Measurements from ENCODE around the gene FAH. TPM values are rescaled to one million over a fixed set of nuclear protein-coding genes. Genes with fewer than 3 reads are reported as not detected.

FAH gene
- polyA plus RNA-seq, 1 experiment: 53.0 TPM

DNA sequence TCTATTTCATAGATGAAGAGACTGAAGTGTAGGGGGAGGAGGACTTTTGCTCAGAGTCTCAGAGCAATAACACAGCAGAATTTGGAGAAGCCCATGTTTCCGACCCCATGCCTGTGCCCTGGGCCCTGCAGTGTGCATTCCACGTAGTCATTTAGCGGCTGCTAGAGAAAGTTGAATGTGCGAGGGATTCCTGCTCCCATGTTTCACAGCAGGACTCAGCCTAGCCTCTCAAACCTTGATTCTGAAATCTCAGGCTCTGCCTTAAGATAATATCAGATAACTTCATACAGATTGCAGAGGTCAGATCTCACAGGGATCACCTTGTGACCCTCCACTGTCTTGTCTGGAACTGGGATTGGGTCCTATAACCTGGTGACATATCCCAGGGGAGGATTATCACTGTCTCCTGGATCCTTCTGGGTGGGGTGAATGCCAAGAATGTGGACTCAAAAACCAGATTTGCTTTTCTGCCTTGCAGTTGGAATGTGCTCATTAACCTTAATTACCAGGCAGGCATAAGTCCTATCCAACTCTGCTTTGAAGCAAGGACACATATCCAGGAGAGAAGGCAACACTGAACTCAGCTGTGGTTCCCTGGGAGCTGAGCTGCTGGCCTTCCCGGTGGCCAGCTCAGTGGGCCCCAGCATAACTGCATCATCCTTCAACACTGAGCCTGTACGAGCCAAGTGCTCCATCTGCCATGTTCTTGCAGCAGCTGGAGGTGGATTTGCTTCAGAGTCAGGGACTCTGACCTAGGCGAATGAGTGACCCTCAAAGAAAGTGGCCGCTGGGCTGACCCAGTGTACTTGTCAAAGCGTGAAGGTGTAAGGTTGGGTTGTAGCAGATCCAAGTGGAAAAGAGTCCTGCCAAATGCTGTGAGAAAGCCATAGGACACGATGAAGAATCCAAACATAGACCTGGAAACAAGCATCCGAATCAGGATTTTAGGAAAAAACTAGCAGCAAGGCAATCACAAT lies 56.2 kb downstream of the FAH start:
- ChIA-PET CTCF (no interaction called here), POLR2A (no interaction called here)
- TF ChIP-seq, protein P1, sequence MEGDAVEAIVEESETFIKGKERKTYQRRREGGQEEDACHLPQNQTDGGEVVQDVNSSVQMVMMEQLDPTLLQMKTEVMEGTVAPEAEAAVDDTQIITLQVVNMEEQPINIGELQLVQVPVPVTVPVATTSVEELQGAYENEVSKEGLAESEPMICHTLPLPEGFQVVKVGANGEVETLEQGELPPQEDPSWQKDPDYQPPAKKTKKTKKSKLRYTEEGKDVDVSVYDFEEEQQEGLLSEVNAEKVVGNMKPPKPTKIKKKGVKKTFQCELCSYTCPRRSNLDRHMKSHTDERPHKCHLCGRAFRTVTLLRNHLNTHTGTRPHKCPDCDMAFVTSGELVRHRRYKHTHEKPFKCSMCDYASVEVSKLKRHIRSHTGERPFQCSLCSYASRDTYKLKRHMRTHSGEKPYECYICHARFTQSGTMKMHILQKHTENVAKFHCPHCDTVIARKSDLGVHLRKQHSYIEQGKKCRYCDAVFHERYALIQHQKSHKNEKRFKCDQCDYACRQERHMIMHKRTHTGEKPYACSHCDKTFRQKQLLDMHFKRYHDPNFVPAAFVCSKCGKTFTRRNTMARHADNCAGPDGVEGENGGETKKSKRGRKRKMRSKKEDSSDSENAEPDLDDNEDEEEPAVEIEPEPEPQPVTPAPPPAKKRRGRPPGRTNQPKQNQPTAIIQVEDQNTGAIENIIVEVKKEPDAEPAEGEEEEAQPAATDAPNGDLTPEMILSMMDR (IDR thresholded peaks at IDR 0.05; ENCODE audit: low read depth, low read length): no peak
- Histone ChIP-seq H3K4me3 (ENCODE audit: low read depth, low read length) (no peak overlapping the region), H3K27ac (ENCODE audit: low read depth, low read length) (no peak overlapping the region), H3K9me3 (ENCODE audit: control insufficient read depth, insufficient read depth, low read length) (no peaks in the 10 kb centered on the region), H3K27me3 (ENCODE audit: control insufficient read depth, insufficient read depth, low read length) (peaks cover 33% of the 10 kb centered on the region)
- no peak for DNase-seq (ENCODE audit: low read depth, low spot score)

DNA sequence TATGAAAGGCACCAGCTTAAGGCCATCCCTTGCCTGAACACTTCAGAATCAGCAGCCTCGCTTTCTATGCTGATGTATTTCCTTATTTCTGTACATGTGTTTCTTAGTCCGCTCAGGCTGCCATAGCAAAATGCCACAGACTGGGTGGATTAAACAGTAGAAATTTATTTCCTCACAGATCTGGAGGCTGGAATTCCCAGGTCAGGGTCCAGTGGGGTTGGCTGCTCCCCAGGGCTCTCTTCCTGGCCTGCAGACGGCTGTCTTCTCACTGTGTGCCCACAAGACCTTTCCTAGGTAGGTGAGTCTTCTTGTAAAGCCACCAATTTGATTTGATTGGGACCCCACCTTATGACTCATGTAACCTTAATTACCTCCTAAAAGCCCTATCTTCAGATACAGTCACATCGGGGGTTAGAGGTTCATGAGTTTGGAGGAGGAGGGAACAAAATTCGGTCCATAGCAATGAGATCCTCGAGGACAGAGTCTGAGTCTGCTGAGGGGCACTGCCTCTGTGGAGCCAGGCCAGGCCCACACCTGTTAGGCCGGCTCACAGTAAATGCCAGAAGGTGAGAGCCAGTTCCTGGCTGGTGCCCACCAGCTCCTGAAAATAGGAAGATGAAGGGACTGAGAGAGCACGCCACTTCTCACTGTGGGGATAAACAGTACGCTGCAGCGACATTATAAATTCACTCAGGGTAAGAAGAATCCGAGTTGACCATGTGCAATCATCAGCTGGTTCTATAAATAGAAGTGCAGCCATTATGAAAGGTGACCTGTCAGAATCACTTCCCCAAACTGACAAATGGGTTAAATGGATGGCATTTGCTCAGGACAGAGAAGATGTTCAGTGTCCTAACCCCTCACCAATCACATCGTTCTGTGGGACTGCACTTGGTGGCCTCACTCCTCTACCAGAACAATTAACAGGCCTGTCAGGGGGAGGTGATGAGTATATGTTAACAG lies 58.1 kb downstream of the FAH start:
- Histone ChIP-seq H3K4me3 (ENCODE audit: low read depth, low read length) (no peak overlapping the region), H3K27ac (ENCODE audit: low read depth, low read length) (no peak overlapping the region), H3K9me3 (ENCODE audit: control insufficient read depth, insufficient read depth, low read length) (no peaks in the 10 kb centered on the region), H3K27me3 (ENCODE audit: control insufficient read depth, insufficient read depth, low read length) (peaks cover 31% of the 10 kb centered on the region)
- ChIA-PET POLR2A (no interaction called here), CTCF (no interaction called here)
- no peak for DNase-seq (ENCODE audit: low read depth, low spot score)
- TF ChIP-seq, protein P1 (IDR thresholded peaks at IDR 0.05; ENCODE audit: low read depth, low read length): no peak

DNA sequence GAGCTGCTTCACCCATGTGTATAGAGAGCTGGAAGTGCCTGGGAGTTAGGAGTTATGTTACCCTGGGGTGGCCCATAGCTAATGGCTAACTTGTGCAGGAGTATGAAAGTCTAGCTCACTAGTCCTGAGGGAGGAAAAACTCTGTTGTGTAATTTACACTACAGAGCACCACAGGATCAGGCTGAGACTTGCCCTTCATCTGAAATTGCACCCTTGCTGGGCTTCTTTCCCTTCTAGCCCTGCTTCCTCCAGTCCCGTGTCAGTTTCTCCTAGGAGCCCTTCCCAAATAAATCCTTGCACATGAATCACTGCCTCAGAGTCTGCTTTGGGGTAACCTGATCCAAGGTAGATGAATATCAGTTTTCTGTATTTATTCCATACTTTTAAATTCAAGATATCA lies 59.2 kb downstream of the FAH start:
- TF ChIP-seq, protein P1 (IDR thresholded peaks at IDR 0.05; ENCODE audit: low read depth, low read length): no peak
- POLR2A ChIA-PET: no interaction called here
- no peaks in the 10 kb centered on the region for H3K9me3 ChIP-seq (ENCODE audit: control insufficient read depth, insufficient read depth, low read length)
- H3K27ac ChIP-seq (ENCODE audit: low read depth, low read length): no peak overlapping the region
- DNase-seq (ENCODE audit: low read depth, low spot score): no peak
- CTCF ChIA-PET: no interaction called here
- peaks cover 30% of the 10 kb centered on the region for H3K27me3 ChIP-seq (ENCODE audit: control insufficient read depth, insufficient read depth, low read length)
- no peak overlapping the region for H3K4me3 ChIP-seq (ENCODE audit: low read depth, low read length)

DNA sequence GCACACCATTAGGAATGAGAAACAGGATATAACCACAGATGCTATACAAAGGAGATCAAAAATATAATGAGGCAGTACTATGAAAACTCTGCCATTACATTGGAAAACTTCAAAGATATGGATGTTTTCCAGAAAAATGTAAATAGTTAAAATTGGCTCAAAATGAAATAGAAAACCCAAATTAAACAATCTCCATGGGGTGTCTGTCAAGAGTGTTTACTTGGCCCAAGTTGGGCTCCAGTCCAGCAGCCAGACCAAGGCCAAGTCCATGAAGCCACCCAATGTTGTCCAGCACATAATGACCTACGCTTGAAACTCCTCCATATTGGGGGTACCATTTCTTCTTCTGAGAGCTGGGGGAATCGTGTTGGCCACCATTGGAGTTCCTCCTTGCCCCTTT lies 62.1 kb downstream of the FAH start:
- Histone ChIP-seq H3K4me3 (ENCODE audit: low read depth, low read length) (no peak overlapping the region), H3K27ac (ENCODE audit: low read depth, low read length) (no peak overlapping the region), H3K9me3 (ENCODE audit: control insufficient read depth, insufficient read depth, low read length) (no peaks in the 10 kb centered on the region), H3K27me3 (ENCODE audit: control insufficient read depth, insufficient read depth, low read length) (peaks cover 23% of the 10 kb centered on the region)
- CTCF ChIA-PET: interaction anchor here (1.2 kb wide), 1 partner anchor 360 kb away, joined by 4 read pairs; no protein-coding TSS in a partner anchor
- DNase-seq (ENCODE audit: low read depth, low spot score): no peak
- POLR2A ChIA-PET: no interaction called here
- TF ChIP-seq, protein P1 (IDR thresholded peaks at IDR 0.05; ENCODE audit: low read depth, low read length): no peak

All from AG04450 (cell line).